Stimulated activated naive CD8-positive, alpha-beta T cell treated with anti-CD3 and anti-CD28 coated beads, Interleukin-15, Interleukin-2, amounts not matched to agents 100 U/mL and 50 U/mL, for 24 hours (primary cell): ENCODE measurements around the gene HGD.
A peak's percentile ranks its signal among the peaks of the same experiment; 100 is the strongest.
"Not testable (repeated sequence)": the region's sequence is repeated elsewhere in the genome, so short reads cannot be mapped to it uniquely, and the experiment has no call there.

Source experiments
- ATAC-seq: fragments of 150-1000 bp; cut with Tn5 transposase; one replicate; pipeline ENCODE4 v1.10.0; 2021
- DNase-seq: peaks from one replicate; pipeline ENCODE4 v3.0.0; 2021

HGD gene

GRCh38 chr3:120682095-120682681 is at the start of gene HGD:
HGD (minus strand) TSS chr3:120682239; CDS start chr3:120682111, 128 bp downstream.
- ATAC-seq (no peak), DNase-seq (no peak)

- ATAC-seq (no peak), DNase-seq (no peak)
Observed at GRCh38 chr3:120730576-120731542, 48.8 kb upstream of the HGD start.

GRCh38 chr3:120726791-120727190 is 44.8 kb upstream of the HGD start:
- ATAC-seq, result no peak
- no peak for DNase-seq

- DNase-seq, result peak; percentile 53
- ATAC-seq, result not testable (repeated sequence)
Observed at GRCh38 chr3:120719167-120719834, 37.3 kb upstream of the HGD start.

- DNase-seq, result no peak
- no peak for ATAC-seq
Observed at GRCh38 chr3:120713262-120713661, 31.2 kb upstream of the HGD start.

GRCh38 chr3:120710369-120710768 is 28.3 kb upstream of the HGD start:
- ATAC-seq, result no peak
- DNase-seq, result no peak

GRCh38 chr3:120708408-120708807 is 26.4 kb upstream of the HGD start:
- ATAC-seq, result no peak
- no peak for DNase-seq

- ATAC-seq (no peak), DNase-seq (no peak)
Observed at GRCh38 chr3:120706950-120707349, 24.9 kb upstream of the HGD start.

- ATAC-seq (no peak), DNase-seq (no peak)
Observed at GRCh38 chr3:120705884-120706582, 24.0 kb upstream of the HGD start.

GRCh38 chr3:120699333-120699732 is 17.3 kb upstream of the HGD start:
- no peak for ATAC-seq
- no peak for DNase-seq

GRCh38 chr3:120693439-120694171 is 11.6 kb upstream of the HGD start:
- ATAC-seq (no peak), DNase-seq (no peak)

- ATAC-seq, result no peak
Observed at GRCh38 chr3:120689395-120689794, 7.4 kb upstream of the HGD start.

GRCh38 chr3:120688121-120688520 is 6.1 kb upstream of the HGD start:
- no peak for ATAC-seq
- DNase-seq, result no peak

More at GRCh38 chr3:120689395-120689794, 7.4 kb upstream of the HGD start:
- DNase-seq, result no peak

GRCh38 chr3:120685411-120685810 is 3.4 kb upstream of the HGD start:
- no peak for ATAC-seq

GRCh38 chr3:120684896-120685295 is 2.9 kb upstream of the HGD start:
- DNase-seq (no peak), ATAC-seq (no peak)

More at GRCh38 chr3:120685411-120685810, 3.4 kb upstream of the HGD start:
- no peak for DNase-seq

GRCh38 chr3:120683671-120684301 is 1.7 kb upstream of the HGD start:
- DNase-seq (no peak), ATAC-seq (no peak)

GRCh38 chr3:120683213-120683612 is 1.2 kb upstream of the HGD start:
- DNase-seq, result no peak
- ATAC-seq, result no peak

- no peak for DNase-seq
Observed at GRCh38 chr3:120681506-120682038, 467 bp downstream of the HGD start.

GRCh38 chr3:120681018-120681417 is 1.0 kb downstream of the HGD start:
- ATAC-seq, result no peak
- no peak for DNase-seq

More at GRCh38 chr3:120681506-120682038, 467 bp downstream of the HGD start:
- no peak for ATAC-seq

GRCh38 chr3:120680193-120680894 is 1.7 kb downstream of the HGD start:
- DNase-seq (no peak), ATAC-seq (no peak)
